GM20000 (cell line): ENCODE data around the gene FRMD5.

Experiments used
- DNase-seq: peaks from one replicate; pipeline ENCODE4 v3.0.0; 2012; ENCODE audit warnings: low spot score
- TF ChIP-seq, protein P1 (sequence below): IDR thresholded peaks from 2 replicates; pipeline ENCODE4 v1.5.1; 2012; ENCODE audit warnings: mild to moderate bottlenecking, control low read depth; ENCODE audit errors: extremely low read depth, missing control alignments

FRMD5 gene

DNA sequence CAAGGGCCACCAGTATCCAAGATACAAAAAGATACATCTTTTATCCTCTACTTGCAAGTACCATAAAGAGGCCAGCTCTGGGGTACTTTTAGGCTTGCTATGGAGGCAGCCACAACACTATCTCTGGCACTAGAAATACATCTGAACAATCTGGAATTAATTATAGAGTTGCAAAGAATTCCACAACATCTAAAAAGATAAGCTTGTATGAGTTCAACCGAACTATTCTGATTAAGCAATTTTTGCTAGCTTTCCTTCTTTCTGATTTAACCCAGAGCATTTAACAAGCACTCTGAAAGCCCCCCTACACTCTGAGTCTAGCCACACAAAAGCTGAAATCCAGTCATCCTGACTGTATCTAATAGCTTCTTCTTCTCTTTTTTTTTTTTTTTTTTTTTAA, 95.4 kb downstream of the FRMD5 start:
- TF ChIP-seq, protein P1, sequence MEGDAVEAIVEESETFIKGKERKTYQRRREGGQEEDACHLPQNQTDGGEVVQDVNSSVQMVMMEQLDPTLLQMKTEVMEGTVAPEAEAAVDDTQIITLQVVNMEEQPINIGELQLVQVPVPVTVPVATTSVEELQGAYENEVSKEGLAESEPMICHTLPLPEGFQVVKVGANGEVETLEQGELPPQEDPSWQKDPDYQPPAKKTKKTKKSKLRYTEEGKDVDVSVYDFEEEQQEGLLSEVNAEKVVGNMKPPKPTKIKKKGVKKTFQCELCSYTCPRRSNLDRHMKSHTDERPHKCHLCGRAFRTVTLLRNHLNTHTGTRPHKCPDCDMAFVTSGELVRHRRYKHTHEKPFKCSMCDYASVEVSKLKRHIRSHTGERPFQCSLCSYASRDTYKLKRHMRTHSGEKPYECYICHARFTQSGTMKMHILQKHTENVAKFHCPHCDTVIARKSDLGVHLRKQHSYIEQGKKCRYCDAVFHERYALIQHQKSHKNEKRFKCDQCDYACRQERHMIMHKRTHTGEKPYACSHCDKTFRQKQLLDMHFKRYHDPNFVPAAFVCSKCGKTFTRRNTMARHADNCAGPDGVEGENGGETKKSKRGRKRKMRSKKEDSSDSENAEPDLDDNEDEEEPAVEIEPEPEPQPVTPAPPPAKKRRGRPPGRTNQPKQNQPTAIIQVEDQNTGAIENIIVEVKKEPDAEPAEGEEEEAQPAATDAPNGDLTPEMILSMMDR, result no peak
- no peak for DNase-seq

DNA sequence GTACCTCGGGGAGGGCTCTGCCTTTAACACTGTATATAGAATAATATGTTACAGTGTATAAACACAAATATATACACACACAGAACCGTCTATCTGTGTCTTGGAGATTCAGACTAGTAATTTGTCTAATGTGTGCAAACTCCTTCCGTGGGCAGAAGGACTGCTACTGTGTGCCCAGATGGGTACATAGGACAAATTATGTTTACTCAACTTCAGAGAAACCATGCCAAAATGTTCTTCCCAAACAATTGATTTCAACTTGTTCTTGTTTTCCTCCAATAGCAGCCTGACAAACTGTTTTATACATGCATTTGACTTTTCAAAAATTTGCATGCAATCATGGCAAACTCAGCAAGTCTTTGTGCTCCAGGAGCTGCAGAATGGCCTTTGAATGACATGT, 97.5 kb downstream of the FRMD5 start:
- TF ChIP-seq, protein P1, result no peak
- DNase-seq, result no peak

DNA sequence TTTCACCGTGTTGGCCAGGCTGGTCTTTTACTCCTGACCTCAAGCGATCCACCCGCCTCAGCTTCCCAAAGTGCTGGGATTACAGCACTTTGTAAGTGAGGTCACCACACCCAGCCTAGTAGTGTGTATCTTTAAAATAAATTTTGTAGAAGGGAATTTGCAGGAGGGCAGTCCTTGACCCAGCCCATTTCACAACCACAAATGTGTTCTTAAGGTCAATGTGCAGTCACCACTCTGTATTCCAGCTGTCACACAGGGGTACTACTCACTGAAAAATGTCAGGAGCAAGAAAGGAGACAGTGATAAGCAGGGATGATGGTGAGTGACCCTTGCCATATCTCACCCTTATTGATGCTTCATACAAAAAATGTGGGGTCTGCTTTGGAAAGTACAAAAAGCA, 98.5 kb downstream of the FRMD5 start:
- TF ChIP-seq, protein P1, result no peak
- DNase-seq, result no peak

- DNase-seq, result no peak
- TF ChIP-seq, protein P1, result no peak
Measured at GRCh38 chr15:44094781-44095180, 100.3 kb downstream of the FRMD5 start.

DNA sequence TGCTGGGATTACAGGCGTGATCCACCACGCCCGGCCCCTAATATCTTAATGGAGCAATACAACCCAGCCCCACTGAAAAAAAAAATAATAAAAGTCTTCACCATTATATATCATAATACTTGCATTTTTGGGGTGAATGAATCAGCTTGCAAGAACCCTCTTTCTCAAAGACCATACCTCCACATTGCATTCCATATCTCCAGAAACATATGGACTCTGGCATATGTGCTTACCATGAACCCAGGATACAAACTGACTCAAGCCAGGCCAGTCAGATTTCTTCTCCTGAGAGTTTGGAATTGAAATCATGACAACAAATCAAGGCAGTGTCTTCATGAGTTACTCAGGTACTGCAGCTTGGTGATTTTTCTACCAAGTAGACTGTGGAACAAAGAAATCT, 101.2 kb downstream of the FRMD5 start:
- TF ChIP-seq, protein P1, result no peak
- no peak for DNase-seq

DNA sequence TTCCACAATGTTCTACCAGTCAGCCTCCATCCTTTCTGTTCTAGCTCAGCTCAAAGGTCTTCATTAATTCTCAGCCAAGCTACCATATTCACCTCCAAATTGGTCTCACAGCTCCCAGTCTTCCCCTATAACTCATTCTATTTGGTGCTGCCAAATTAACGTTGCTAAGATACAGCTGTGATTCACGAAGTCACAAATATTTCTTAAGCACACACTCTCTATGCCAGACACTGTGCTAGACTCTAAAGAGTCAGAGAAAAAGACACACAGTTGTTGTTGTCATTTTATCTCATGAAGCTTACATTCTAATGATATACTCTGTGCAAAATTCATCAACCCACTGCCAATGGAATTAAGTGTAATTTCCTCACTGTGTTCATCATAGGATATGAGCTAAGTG, 102.8 kb downstream of the FRMD5 start:
- TF ChIP-seq, protein P1, result no peak
- DNase-seq, result no peak

GRCh38 chr15:44087578-44088465, 107.2 kb downstream of the FRMD5 start:
- DNase-seq, result no peak
- TF ChIP-seq, protein P1, result no peak
